ENCODE measurements around the gene PUDP.

The PUDP gene

GRCh38 chrX:7146703-7147412 lies 1.1 kb downstream of the PUDP start:
- no peak for DNase-seq (ENCODE audit: low read depth in 2 of 2)

GRCh38 chrX:7146020-7146702 lies 1.8 kb downstream of the PUDP start:
- DNase-seq (ENCODE audit: low read depth in 2 of 2) = no peak

GRCh38 chrX:7145454-7145853 lies 2.5 kb downstream of the PUDP start:
- DNase-seq (ENCODE audit: low read depth in 2 of 2) = no peak

DNA sequence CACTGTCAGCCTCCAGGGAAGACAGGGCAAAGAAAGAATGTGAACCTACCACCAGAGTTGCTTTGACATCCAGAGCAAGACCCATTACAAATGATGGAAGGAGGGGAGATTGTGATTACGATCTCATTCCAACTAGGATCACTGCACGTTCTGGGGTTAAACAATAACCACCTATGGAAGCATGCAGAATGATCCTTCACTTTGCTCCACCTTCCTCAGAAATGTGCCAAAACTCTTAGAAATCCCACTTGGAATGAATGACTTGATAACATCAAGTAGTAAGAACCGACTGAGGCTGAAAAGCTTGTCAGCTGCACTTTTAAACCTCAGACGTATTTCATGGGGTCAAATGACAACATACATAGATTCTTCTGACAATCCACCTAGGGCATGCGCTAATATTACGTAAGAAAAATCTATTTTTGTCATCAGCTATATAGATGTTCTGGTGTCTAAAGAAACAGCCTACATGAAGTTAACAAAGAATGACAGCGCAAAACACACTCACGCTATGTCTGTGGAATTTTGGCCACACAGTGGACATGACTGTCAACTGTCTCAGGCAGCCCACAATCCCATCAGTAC lies 3.9 kb downstream of the PUDP start:
- no peak for DNase-seq (ENCODE audit: low read depth in 2 of 2)

- DNase-seq (ENCODE audit: low read depth in 2 of 2) = no peak
Observed at GRCh38 chrX:7143076-7143475, 4.9 kb downstream of the PUDP start.

GRCh38 chrX:7139202-7140081 lies 8.5 kb downstream of the PUDP start:
- DNase-seq (ENCODE audit: low read depth in 2 of 2) = no peak

DNA sequence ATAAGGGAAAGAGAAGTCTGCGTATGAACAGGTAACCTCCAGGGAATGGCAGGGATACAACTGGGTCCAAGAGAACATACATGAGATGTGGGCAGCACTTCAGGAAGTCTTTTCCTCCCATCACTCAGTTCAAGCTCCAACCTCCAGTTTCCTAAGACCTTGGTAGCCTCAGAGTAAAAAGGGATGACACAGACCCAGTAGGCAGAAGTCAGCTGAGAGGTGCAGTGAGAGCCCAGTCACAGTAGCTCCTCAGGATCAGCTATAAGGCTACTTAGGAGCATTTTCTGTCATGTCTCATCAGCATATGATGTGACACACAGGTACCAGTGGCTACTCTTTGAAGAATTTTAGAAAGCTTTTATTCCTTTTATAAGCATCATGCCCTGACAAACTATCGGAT lies 13.0 kb downstream of the PUDP start:
- DNase-seq (ENCODE audit: low read depth in 2 of 2) = no peak

GRCh38 chrX:7133050-7133440 lies 14.9 kb downstream of the PUDP start:
- DNase-seq (ENCODE audit: low read depth in 2 of 2) = no peak

GRCh38 chrX:7132335-7133049 lies 15.5 kb downstream of the PUDP start:
- no peak for DNase-seq (ENCODE audit: low read depth in 2 of 2)

DNA sequence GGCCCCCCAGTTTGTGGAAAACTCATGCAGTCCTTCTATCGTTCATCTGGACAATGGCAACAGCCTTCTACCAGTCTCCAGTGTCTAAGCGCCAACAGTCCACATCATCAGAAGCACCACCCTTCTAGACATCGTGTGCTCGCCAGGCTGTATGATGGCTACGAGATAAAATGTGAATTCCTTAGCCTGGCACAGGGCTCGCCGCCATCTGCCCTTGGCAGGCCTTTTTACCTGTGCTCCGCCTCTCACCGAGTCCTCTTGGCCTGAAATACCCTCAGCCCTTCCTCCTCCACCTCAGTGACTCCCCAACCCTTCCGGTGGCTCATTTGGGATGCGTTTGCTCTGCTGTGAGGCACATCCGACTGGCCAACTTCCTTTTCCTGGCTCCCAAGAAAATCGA lies 16.3 kb downstream of the PUDP start:
- DNase-seq (ENCODE audit: low read depth in 2 of 2) = no peak

DNA sequence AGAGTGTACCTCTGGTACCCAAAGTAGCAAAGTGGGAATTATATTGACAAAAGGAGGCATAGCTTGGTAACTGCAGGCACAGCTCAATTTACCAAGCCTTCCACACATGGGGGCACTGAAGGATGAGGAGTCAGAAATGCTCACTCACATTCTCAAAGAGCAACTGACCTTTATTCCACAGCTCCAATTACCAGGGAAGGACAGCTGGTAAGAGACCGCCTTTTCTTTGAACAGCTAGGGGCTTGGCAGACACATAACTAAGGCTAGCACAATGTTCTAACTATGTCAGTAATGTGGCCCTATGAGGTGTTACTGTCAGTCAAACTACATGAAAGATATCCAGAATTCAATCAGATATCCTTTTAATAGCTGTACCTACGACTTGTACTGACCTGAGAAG lies 20.9 kb downstream of the PUDP start:
- no peak for DNase-seq (ENCODE audit: low read depth in 2 of 2)

DNA sequence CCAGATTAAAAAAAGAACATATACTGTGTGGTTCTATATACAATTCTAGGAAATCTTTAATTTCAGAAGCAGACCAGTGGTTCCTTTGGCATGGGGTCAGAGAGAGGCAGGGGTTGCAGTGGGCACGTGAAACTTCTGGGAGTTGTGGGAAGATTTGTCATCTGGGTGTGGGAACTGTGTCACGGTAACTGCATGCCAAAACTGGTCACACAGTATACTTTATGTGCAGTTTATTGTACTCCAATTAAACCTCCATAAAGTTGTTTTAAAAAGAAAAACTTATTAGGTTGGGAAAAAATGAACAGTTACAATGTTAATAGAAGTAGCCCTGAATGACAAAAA lies 27.1 kb downstream of the PUDP start:
- DNase-seq (ENCODE audit: low read depth in 2 of 2) = no peak

GRCh38 chrX:7119950-7120877 lies 27.7 kb downstream of the PUDP start:
- DNase-seq (ENCODE audit: low read depth in 2 of 2) = no peak

DNA sequence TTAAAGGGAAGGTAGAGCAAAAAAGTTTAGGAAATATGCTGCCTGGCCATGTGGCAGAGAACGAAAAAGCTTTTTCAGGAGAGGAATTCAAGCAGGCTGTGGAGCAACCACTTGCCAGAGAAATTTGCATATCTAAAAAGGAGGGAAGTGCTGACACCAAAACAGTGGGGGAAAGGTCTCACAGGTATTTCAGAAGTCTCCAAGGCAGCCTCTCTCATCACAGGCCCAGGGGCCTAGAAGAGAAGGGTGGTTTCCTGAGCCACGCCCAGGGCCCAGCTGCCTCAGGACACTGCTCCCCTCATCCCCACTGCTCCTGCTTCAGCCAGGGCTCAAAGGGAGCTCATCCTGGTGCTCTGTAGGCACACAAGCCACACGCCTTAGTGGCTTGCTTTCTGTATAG lies 30.4 kb downstream of the PUDP start:
- DNase-seq (ENCODE audit: low read depth in 2 of 2) = no peak

DNA sequence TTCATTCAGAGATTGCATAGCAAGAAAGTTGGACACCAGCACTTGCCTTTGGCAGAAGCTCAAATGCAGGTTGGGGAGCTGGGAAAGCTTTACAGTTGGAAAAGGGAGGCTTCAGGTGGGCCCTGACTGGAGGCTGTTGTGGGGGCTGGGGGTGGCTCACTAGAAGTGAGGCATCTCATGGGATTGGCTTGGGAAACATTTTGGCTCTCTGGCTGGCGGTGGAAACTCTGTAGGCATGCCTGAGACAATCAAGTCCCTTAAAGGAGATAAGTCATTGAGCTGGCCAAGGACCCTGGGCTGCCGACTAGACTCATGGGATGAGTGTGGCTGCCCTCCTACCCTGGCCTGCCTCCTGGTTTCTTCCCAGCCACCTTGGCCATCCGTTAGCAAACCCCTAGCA lies 31.9 kb downstream of the PUDP start:
- DNase-seq (ENCODE audit: low read depth in 2 of 2) = no peak

- no peak for DNase-seq (ENCODE audit: low read depth in 2 of 2)
Observed at GRCh38 chrX:7115557-7115956, 32.4 kb downstream of the PUDP start.

DNA sequence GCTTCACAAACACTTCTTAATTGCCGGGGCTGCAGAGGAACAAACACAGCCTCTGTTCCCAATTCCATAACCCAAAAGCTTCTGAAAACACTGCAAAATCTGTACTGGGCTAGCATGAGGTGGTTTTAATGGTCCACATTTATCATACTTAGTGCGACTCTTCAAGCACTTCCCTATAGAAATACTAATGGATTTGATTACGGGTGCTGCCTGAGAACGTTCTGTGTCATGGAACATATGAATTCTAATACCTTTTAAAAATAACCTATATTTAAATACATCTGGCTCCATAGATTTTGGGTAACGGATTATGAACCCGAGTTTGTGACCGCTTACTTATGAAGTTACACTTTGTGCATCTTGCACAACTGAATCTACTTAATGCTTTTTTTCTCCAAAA lies 35.9 kb downstream of the PUDP start:
- no peak for DNase-seq (ENCODE audit: low read depth in 2 of 2)

GRCh38 chrX:7111518-7111917 lies 36.4 kb downstream of the PUDP start:
- no peak for DNase-seq (ENCODE audit: low read depth in 2 of 2)

GRCh38 chrX:7110821-7111276 lies 37.1 kb downstream of the PUDP start:
- DNase-seq (ENCODE audit: low read depth in 2 of 2) = no peak

Measured in activated CD8-positive, alpha-beta memory T cell treated with anti-CD3 and anti-CD28 coated beads for 4 hours (primary cell).